HG02973 (cell line): Measurements from ENCODE around the gene PRDM16.

Source experiments
- ATAC-seq: cut with Tn5 transposase; IDR thresholded peaks from one replicate; pipeline ENCODE4 v1.9.1; 2021; ENCODE audit warnings: moderate library complexity; ENCODE audit not compliant: unreplicated experiment

Gene PRDM16

GRCh38 chr1:3120140-3120539 lies 51.1 kb downstream of the PRDM16 start:
- no peak for ATAC-seq

DNA sequence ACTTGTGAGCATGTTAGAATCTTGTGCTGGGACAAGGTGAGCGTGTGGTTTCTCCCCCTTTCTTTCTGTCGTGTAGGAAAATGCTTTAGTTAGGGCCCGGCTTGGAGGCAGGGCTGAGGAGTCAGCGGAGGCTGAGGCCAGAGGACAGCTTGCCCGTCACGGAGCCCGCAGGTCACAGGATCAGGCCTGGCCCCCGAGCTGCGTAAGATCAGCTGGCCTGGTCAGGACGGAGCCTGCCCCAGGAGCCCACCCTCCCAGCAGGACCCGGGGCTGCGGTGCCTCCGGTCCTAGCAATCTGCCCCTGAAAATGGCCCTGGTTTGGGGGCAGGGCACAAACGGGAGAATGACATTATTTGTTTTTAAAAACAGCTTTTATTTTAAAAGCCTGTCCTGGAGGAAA lies 52.0 kb downstream of the PRDM16 start:
- ATAC-seq = no peak

DNA sequence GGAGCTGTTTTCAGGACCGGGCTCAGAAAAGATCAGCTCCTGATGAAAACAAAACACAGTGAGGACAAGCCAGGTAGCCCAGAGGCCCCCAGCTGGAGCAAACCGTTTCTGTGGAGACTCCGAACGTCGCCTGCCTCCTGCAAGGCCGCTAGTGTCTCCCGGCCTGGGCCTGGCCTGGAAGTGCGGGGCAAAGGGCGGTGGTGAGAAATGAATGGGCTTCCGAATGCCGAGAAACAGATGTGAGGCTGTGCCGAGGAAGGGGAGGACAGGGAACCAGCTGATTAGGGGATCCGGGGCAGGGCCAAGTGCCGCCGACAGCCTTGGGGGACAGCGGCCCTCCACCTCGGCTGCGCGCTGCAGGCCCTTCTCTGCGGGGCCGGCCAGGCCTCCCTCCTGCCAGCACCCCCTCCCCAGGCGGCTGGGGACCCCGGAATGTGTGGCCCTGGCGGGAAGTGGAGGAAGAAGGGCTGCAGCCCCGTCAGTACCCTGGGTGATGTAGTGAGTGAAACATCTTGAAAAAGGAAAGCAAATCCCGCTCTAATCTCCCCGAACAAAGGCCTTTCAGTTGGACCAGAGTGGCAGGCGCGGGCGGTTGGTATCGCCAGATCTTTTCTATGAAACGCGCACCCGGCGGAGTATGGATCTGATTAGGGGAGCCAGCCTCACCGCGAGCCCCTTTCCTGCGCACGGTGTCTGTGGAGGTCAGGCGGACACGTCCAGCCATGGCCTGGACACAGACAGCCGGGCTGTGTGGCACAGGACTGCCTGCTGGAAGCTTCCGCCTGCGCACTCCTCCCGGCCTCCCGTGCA lies 52.6 kb downstream of the PRDM16 start:
- ATAC-seq = no peak

DNA sequence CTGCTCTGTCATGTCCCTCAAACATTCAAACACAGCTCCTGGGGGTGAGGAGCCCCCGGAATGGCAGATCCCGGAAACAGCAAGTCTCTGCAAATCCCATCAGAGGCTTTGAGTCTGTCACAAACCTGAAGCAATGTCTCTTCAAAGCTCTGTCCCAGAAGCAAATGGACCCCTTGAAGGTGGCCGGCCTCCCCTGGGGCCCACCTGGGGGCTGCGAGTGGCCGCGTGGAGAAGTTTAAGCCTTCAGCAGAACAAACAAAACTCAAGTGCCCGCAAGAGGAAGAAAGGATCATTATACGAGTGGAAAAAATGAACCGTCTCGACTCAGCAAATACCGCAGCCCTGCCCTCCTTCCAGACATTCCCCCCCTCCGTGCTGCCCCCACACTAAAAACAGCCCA lies 53.3 kb downstream of the PRDM16 start:
- ATAC-seq = no peak

DNA sequence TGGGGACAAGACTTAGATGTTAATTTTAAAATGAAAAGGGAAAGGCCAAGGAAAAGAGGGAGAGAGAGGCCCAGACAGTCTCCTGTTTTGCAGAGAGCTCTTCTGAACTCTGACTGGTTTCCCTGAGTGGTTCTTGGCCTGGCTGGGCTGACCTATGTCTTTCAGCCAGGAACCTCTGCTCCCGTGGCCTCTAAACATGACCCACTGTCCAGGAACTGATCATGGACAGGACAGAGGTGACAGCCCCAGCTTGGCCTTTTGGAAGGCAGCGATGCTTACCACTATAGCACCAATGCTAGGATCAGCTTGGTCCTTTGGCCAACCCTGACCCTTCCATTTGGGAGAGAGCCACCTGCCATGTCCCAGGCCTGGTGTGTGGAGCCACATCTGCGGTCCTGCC lies 55.2 kb downstream of the PRDM16 start:
- ATAC-seq = no peak

- ATAC-seq = no peak
Measured at GRCh38 chr1:3125078-3125477, 56.1 kb downstream of the PRDM16 start.

DNA sequence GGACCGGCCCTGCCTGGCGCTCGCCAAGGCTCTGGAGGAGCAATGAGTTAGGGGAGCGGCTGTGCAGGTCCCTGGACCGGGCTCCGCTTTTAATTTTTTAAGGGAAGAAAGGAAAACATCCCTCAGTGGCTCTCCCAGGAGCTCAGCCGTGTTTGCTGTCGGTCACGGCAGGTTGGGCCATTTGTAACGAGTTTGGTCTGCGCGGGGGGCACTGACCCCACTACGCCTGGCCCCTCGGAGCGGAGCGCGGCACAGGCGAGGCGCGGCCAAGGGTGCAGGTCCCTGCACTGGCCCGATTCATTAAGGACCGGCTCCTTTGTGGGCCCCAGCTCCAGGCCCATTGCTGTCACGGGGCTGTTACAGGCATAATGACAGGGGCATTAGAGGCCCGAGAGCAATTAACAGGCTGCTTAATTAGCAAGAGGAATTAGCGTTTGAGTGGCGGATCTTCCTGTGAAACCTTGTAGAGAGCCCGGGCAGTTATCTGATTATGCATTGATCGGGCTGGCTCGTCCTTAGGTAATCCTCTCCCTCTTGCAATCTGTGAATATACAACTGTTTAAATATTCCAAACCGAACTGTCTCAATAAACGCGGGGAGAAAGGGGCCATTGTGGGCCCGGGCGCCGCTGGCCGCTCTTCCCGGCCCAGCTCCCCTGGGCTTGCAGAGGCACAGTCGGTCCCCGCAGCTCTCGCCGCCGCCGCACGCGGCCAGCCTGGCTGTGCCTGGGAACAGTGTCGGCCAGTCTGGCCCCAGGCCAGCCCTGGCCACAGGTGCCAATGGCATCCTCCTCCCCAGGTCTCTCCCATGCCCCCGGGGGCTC lies 56.8 kb downstream of the PRDM16 start:
- ATAC-seq = no peak

GRCh38 chr1:3126756-3127678 lies 58.0 kb downstream of the PRDM16 start:
- no peak for ATAC-seq

GRCh38 chr1:3127738-3128137 lies 58.7 kb downstream of the PRDM16 start:
- ATAC-seq = no peak

- ATAC-seq = no peak
Measured at GRCh38 chr1:3128431-3129132, 59.6 kb downstream of the PRDM16 start.

- no peak for ATAC-seq
Measured at GRCh38 chr1:3129133-3129490, 60.1 kb downstream of the PRDM16 start.

DNA sequence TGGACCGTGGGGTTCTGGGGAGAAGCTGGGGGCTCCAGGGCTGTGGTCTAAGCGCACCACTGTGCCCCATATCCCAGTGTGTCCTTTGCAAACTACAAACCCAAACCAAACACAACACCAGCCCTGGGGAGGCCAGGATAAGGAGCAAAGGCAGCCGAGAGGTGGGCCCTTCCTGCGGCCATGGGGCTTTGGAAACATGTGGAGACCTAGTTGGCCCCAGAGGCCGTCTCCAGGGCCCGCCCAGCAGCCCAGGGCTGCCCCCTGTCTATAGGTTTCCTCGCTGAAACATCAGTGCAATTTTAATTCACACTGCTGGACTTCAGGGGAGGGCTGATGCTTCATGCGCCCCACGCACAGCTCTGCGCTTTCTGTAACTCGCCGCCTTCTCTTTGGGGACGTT lies 61.3 kb downstream of the PRDM16 start:
- ATAC-seq = no peak

GRCh38 chr1:3132660-3133059 lies 63.7 kb downstream of the PRDM16 start:
- no peak for ATAC-seq

GRCh38 chr1:3133686-3134085 lies 64.7 kb downstream of the PRDM16 start:
- ATAC-seq = no peak

GRCh38 chr1:3134381-3135072 lies 65.5 kb downstream of the PRDM16 start:
- ATAC-seq = no peak

GRCh38 chr1:3135073-3135702 lies 66.2 kb downstream of the PRDM16 start:
- no peak for ATAC-seq

DNA sequence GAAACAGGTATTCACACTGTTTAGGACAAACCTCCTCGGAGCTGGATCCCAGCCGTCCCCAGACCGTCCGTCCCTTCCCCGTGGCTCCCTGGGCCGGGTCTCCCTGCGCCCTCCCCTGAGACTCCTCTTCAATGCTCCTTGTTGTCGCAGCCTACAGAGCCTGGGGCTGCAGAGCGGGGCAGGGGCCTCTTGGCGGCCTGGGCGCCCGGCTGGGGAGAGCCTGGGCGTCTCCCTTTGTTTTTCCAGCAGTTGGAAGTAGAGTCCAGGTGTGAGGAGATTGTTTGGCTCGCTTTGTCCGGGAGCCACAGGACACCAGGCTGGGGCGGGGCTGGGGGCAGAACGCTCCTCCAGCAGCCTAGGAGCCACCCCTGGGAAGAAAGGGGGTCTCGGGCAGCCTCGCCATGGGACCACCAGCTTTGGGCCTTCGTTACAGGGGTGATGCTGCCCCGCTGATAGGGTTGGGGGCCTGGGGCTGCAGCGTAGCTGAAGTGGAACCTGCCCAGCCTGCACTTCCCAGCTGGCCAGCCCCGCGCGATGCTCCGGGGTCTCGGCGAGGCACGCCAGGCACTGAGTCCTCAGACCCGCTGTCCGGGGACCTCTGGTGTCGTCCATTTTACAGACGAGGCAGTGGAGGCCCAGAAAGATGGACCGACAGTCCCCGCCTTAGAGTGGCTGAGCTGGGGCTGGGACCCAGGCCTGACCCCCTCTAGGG lies 66.9 kb downstream of the PRDM16 start:
- ATAC-seq = no peak

- no peak for ATAC-seq
Measured at GRCh38 chr1:3136532-3136931, 67.5 kb downstream of the PRDM16 start.
